Stimulated activated CD4-positive, alpha-beta T cell treated with anti-CD3 and anti-CD28 coated beads, Interleukin-1b, Interleukin-23, amount 100 ng/mL, for 48 hours (primary cell): ENCODE measurements around the gene IYD.
"Not testable (repeated sequence)": the region's sequence is repeated elsewhere in the genome, so short reads cannot be mapped to it uniquely, and the experiment has no call there.

Experiments
- DNase-seq: peaks from one replicate; pipeline ENCODE4 v3.0.0-alpha.2; 2020

Gene IYD

GRCh38 chr6:150435832-150436231, 67.0 kb downstream of the IYD start:
- no peak for DNase-seq

DNA sequence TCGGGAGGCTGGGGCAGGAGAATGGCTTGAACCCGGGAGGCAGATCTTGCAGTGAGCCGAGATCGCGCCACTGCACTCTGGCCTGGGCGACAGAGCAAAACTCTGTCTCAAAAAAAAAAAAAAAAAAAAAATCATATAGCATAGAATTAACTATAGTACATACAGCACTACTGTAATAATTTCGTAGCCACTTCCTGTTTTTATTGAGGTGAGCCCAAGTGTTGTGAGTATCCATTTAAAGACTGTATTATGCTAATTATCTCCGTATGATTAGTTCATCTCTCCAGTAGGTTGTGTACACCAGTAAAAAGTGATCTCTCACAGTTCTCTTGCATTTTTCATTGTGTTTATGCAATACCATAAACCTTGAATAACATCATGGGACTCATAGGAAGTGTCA, 70.6 kb downstream of the IYD start:
- DNase-seq, result no peak

GRCh38 chr6:150443621-150444020, 74.8 kb downstream of the IYD start:
- no peak for DNase-seq

GRCh38 chr6:150444308-150444707, 75.5 kb downstream of the IYD start:
- DNase-seq, result no peak

DNA sequence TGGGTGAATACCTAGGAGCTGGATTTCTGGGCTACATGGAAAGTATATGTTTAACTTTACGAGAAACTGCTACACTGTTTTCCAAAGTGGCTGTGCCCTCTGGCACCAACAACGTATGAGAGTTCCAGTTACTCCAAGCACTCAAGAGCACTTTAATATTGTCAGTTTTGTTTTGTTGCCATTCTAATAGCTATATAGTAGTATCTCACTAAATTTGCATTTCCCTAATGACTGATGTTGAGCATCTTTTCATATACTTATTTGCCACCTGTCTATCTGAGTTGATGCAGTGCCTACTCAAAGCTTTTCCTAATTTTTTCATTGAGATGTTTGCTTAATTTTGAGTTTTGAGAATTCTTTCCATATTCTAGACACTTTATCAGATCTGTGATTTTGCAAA, 76.7 kb downstream of the IYD start:
- no peak for DNase-seq

DNA sequence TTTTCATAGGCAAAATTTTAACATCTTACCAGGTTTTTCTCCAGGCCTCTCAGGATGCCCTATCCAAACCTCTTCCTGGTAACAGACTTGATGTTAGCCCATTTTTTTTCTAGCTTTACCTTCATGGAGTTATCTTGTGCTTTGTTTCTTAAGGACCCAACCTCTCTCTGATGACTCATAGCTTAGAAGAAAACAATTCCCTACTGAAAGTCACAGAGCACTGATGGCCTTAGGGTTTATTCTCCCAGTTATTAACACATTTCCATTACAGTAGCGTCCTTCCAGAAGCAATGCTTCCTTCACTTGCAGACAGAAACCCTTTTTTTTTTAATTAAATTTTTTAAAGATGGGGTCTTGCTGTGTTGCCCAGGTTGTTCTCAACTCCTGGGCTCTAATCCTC, 79.4 kb downstream of the IYD start:
- no peak for DNase-seq

DNA sequence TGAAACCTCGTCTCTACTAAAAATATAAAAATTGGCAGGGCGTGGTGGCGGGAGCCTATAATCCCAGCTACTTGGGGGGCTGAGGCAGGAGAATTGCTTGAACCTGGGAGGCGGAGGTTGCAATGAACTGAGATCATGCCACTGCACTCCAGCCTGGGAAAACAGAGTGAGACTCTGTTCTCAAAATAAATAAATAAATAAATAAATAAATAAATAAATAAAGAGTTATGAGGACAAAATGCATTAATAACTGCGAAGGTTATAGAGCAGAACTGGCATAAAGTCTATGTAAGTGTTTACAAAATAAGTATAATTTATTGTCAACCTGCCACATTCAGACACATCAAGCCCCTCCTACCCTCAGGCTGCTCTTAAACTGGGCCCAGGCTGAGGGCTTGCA, 80.2 kb downstream of the IYD start:
- DNase-seq, result not testable (repeated sequence)

- no peak for DNase-seq
Observed at GRCh38 chr6:150450918-150451317, 82.1 kb downstream of the IYD start.

DNA sequence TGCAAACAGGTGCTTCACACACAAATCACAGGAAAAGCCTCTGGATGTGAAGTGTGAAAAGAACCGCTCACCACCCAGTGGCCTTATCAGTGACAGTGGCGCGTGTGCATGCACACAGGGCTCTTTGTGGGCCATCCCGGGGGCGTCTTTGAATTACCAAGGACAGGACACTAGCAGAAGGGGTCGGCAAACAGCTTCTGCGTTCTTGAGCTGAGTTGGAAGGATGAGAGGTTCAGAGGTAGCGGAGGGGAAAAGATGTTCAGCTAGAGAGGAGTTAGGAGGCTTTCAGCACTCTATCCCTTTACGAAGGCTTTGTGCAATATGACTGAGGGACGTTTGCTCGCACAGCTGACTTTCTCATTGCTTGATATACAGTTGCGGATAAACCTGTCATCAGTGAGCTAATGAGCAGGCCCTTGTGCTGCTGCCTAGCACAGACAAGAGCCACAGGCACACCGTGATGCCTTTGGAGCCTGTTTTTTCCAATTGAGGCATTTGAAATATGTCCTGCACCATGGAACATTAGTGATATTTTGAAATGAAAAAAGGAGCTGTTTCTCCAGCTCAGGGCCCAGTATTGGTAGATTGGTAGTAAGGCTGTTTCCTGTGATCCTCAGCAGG, 83.1 kb downstream of the IYD start:
- DNase-seq, result no peak

DNA sequence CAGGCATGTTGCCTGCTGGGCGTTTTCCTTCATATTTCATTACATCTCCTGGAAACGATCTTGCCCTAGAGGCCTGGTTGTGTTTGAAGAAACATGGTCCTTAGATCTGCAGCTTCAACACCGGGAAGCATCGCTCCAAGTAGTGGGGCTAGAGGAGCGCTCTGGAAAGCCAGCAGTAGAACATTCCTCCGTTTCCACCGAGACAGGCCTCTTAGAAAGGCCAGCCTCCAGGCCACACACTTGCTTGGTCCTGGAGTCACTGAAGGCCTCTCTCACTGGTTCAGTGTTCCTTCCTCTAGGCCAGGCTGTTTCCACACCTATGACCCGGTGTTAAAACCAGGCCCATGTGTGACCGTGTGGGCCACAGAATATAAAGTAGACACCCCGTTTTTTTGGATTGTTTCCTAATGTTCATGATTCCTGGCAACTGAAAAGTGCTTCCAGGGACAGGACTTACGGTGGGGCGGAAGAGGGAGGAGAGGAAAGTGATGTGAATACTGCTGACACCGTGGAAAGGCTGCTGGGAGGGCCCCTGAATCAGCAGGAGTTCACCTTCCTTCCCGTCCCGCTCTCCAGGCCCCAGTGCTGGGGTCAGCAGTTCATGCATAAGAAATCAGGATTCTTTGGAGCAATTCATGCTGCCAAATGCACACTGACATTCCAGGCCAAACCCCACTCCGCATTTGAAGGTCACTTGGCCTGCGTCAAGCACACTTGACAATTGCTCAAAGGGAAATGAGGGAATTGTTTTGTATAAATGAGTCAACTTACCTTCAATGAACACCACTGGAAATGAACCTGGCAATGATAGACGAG, 83.8 kb downstream of the IYD start:
- no peak for DNase-seq

- no peak for DNase-seq
Observed at GRCh38 chr6:150453357-150453756, 84.5 kb downstream of the IYD start.
